SK-N-SH (cell line): ENCODE measurements around the gene GRM7. TPM values are rescaled to one million over a fixed set of nuclear protein-coding genes. Genes with fewer than 3 reads are reported as not detected.

Experiments
- CTCF ChIA-PET: fragments of 300-600, 350-600 bp; formaldehyde crosslinking; extraction: SDS; loops from one replicate; lab custom pipeline; 2021; lab: Yijun Ruan, JAX
- POLR2A ChIA-PET: fragments of 350-600 bp; sonication (Branson Sonifier 250); formaldehyde crosslinking; extraction: SDS; loops from one replicate; lab custom pipeline; 2020; ENCODE audit warnings: antibody characterized with exemption, inconsistent platforms; lab: Yijun Ruan, JAX
- DNase-seq: peaks from one replicate; pipeline ENCODE4 v3.0.0; 2012
- H2AFZ ChIP-seq: fragments of 200-600 bp; sonication (generic); 2 replicates; pipeline ENCODE4 v1.8.1; 2016; ENCODE audit warnings: antibody characterized with exemption, mild to moderate bottlenecking, low read depth
- H3F3A ChIP-seq: fragments of 200-600 bp; sonication (generic); replicated peaks from 2 replicates; pipeline ENCODE3; 2016; ENCODE audit warnings: antibody characterized with exemption, mild to moderate bottlenecking; ENCODE audit not compliant: insufficient read depth
- H3K27ac ChIP-seq, 2 experiments: fragments of 200-500 bp in 1 of 2; fragments of 200-600 bp in 1 of 2; sonication (Bioruptor generic) in 1 of 2; sonication (generic), shearing (Covaris generic) in 1 of 2; 2 replicates each; pipeline versions ENCODE4 v1.5.1 to v1.6.1; 2014 to 2016; ENCODE audit warnings: low read depth in 2 of 2, inconsistent platforms in 1 of 2, low read length in 1 of 2, mild to moderate bottlenecking in 1 of 2, mixed read lengths in 1 of 2
- H3K27me3 ChIP-seq: fragments of 200-600 bp; sonication (generic), shearing (Covaris generic); 2 replicates; pipeline ENCODE4 v1.6.1; 2016; ENCODE audit warnings: mixed run types; ENCODE audit not compliant: insufficient read depth
- H3K36me3 ChIP-seq, 2 experiments: fragments of 200-500 bp in 1 of 2; fragments of 200-600 bp in 1 of 2; sonication (Bioruptor generic) in 1 of 2; sonication (generic) in 1 of 2; replicated peaks in 1 of 2; 2 replicates each; pipeline versions ENCODE3 to v1.5.1; 2014 to 2016; ENCODE audit warnings: low read length in 1 of 2, mild to moderate bottlenecking in 1 of 2; ENCODE audit not compliant: insufficient read depth in 2 of 2, control insufficient read depth in 1 of 2
- H3K4me1 ChIP-seq, 2 experiments: fragments of 200-500 bp in 1 of 2; fragments of 200-600 bp in 1 of 2; sonication (Bioruptor generic) in 1 of 2; sonication (generic), shearing (Covaris generic) in 1 of 2; 2 replicates each; pipeline versions ENCODE4 v1.5.1 to v1.6.1; 2014 to 2016; ENCODE audit warnings: low read depth in 1 of 2, low read length in 1 of 2, mixed run types in 1 of 2; ENCODE audit not compliant: insufficient read depth in 2 of 2, control insufficient read depth in 1 of 2
- H3K4me2 ChIP-seq: fragments of 200-600 bp; sonication (generic), shearing (Covaris generic); 2 replicates; pipeline ENCODE4 v1.6.1; 2017; ENCODE audit warnings: mixed run types
- H3K4me3 ChIP-seq, 2 experiments: fragments of 200-500 bp in 1 of 2; fragments of 200-600 bp in 1 of 2; sonication (Bioruptor generic) in 1 of 2; sonication (generic), shearing (Covaris generic) in 1 of 2; 2 replicates each; pipeline versions ENCODE4 v1.5.1 to v1.8.1; 2014 to 2016; ENCODE audit warnings: low read depth in 2 of 2, inconsistent platforms in 1 of 2, low read length in 1 of 2, mild to moderate bottlenecking in 1 of 2, mixed read lengths in 1 of 2, moderate library complexity in 1 of 2
- H3K79me2 ChIP-seq: fragments of 200-600 bp; sonication (generic); 2 replicates; pipeline ENCODE4 v1.8.1; 2017; ENCODE audit warnings: mild to moderate bottlenecking; ENCODE audit not compliant: insufficient read depth
- H3K9ac ChIP-seq: fragments of 200-600 bp; sonication (generic); 2 replicates; pipeline ENCODE4 v1.6.1; 2017; ENCODE audit warnings: mixed run types
- H3K9me2 ChIP-seq: fragments of 200-600 bp; sonication (generic); 2 replicates; pipeline ENCODE4 v1.6.1; 2017; ENCODE audit warnings: mixed run types
- H3K9me3 ChIP-seq: fragments of 200-600 bp; sonication (generic); 2 replicates; pipeline ENCODE4 v1.6.1; 2017; ENCODE audit warnings: mixed run types, mild to moderate bottlenecking, moderate library complexity
- H4K20me1 ChIP-seq: fragments of 200-600 bp; sonication (generic); 2 replicates; pipeline ENCODE4 v1.6.1; 2017; ENCODE audit warnings: mild to moderate bottlenecking, mixed run types; ENCODE audit not compliant: insufficient read depth
- ELF1 ChIP-seq: IDR thresholded peaks from 2 replicates; pipeline ENCODE4 v1.4.0; 2012
- EP300 ChIP-seq, 2 experiments: IDR thresholded peaks; 2 replicates each; pipeline versions ENCODE4 v1.4.0 to v1.6.1; 2012; ENCODE audit warnings: borderline replicate concordance in 1 of 2, low read depth in 1 of 2, low read length in 1 of 2
- FOSL2 ChIP-seq: IDR thresholded peaks from 2 replicates; pipeline ENCODE4 v1.4.0; 2012; ENCODE audit warnings: low read depth, mild to moderate bottlenecking, moderate library complexity, borderline replicate concordance
- FOXJ3 ChIP-seq: sonication (generic); formaldehyde crosslinking; IDR thresholded peaks from 2 replicates; pipeline ENCODE4 v1.5.1; 2020; ENCODE audit warnings: mild to moderate bottlenecking, missing genetic modification reagents
- FOXM1 ChIP-seq: IDR thresholded peaks from 2 replicates; pipeline ENCODE4 v1.4.0; 2012; ENCODE audit warnings: low read depth, mild to moderate bottlenecking
- GATA2 ChIP-seq: sonication (generic); formaldehyde crosslinking; IDR thresholded peaks from 2 replicates; pipeline ENCODE4 v1.5.0; 2020; ENCODE audit warnings: mild to moderate bottlenecking, missing genetic modification reagents
- JUND ChIP-seq: IDR thresholded peaks from 2 replicates; pipeline ENCODE4 v1.4.0; 2012
- NFIC ChIP-seq: IDR thresholded peaks from 2 replicates; pipeline ENCODE4 v1.4.0; 2012; ENCODE audit warnings: borderline replicate concordance
- NRF1 ChIP-seq: IDR thresholded peaks from 2 replicates; pipeline ENCODE4 v1.6.1; 2012; ENCODE audit warnings: low read depth, mild to moderate bottlenecking, low read length
- PBX3 ChIP-seq: IDR thresholded peaks from 2 replicates; pipeline ENCODE4; 2012
- RAD21 ChIP-seq: IDR thresholded peaks from 2 replicates; pipeline ENCODE4 v1.6.1; 2012; ENCODE audit warnings: mild to moderate bottlenecking, low read length
- RFX5 ChIP-seq: IDR thresholded peaks from 2 replicates; pipeline ENCODE4 v1.6.1; 2012; ENCODE audit warnings: mild to moderate bottlenecking, improper control_type of control experiment, low read length
- RXRA ChIP-seq: IDR thresholded peaks from 2 replicates; pipeline ENCODE4 v1.4.0; 2012; ENCODE audit warnings: low read depth, mild to moderate bottlenecking, borderline replicate concordance
- SMC3 ChIP-seq: IDR thresholded peaks from 2 replicates; pipeline ENCODE4 v1.6.1; 2012; ENCODE audit warnings: low read depth, low read length, improper control_type of control experiment
- YY1 ChIP-seq: IDR thresholded peaks from 2 replicates; pipeline ENCODE4 v1.4.0; 2012; ENCODE audit warnings: low read depth, mild to moderate bottlenecking
- ZBTB33 ChIP-seq: IDR thresholded peaks from 2 replicates; pipeline ENCODE4 v1.4.0; 2012; ENCODE audit warnings: low read depth, borderline replicate concordance
- WGBS: methylation state at CpG from one replicate; pipeline ENCODE4 v1.1.6; 2017; ENCODE audit warnings: low lambda C conversion rate; 5-methylcytosine and 5-hydroxymethylcytosine counted together
- polyA plus RNA-seq, 3 experiments: library from polyadenylated mRNA; depleted of rRNA; stranded (reverse); fragments of >200 nt; gene quantifications; 2 replicates each; pipeline ENCODE4 v1.2.3, GENCODE V29; 2012
- TF ChIP-seq, protein P1 (sequence below): fragments of 200-600 bp; sonication (generic); IDR thresholded peaks from 2 replicates; pipeline ENCODE4 v1.6.1; 2017; ENCODE audit warnings: antibody characterized with exemption, mild to moderate bottlenecking, moderate library complexity
- TF ChIP-seq, protein P2 (sequence below): IDR thresholded peaks from 2 replicates; pipeline ENCODE4 v1.4.0; 2012; ENCODE audit warnings: low read depth
- TF ChIP-seq, protein P3 (sequence below): IDR thresholded peaks from 2 replicates; pipeline ENCODE4 v1.4.0; 2012; ENCODE audit warnings: low read depth, borderline replicate concordance
- TF ChIP-seq, protein P4 (sequence below): IDR thresholded peaks from 2 replicates; pipeline ENCODE4 v1.6.1; 2012; ENCODE audit warnings: mild to moderate bottlenecking, low read depth, low read length, moderate library complexity

GRM7 gene
- polyA plus RNA-seq, 1 of the 3 experiments (the other 2 are of a cell fraction), result 0.03 TPM

GRCh38 chr3:7204848-7205156, 343.9 kb downstream of the GRM7 start (continued):
- TF ChIP-seq, protein P1, sequence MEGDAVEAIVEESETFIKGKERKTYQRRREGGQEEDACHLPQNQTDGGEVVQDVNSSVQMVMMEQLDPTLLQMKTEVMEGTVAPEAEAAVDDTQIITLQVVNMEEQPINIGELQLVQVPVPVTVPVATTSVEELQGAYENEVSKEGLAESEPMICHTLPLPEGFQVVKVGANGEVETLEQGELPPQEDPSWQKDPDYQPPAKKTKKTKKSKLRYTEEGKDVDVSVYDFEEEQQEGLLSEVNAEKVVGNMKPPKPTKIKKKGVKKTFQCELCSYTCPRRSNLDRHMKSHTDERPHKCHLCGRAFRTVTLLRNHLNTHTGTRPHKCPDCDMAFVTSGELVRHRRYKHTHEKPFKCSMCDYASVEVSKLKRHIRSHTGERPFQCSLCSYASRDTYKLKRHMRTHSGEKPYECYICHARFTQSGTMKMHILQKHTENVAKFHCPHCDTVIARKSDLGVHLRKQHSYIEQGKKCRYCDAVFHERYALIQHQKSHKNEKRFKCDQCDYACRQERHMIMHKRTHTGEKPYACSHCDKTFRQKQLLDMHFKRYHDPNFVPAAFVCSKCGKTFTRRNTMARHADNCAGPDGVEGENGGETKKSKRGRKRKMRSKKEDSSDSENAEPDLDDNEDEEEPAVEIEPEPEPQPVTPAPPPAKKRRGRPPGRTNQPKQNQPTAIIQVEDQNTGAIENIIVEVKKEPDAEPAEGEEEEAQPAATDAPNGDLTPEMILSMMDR, result no peak
- TF ChIP-seq YY1 (no peak), RXRA (no peak), NRF1 (no peak), FOSL2 (no peak), ZBTB33 (no peak), ELF1 (no peak)
- TF ChIP-seq, protein P2, sequence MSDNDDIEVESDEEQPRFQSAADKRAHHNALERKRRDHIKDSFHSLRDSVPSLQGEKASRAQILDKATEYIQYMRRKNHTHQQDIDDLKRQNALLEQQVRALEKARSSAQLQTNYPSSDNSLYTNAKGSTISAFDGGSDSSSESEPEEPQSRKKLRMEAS, result no peak

DNA sequence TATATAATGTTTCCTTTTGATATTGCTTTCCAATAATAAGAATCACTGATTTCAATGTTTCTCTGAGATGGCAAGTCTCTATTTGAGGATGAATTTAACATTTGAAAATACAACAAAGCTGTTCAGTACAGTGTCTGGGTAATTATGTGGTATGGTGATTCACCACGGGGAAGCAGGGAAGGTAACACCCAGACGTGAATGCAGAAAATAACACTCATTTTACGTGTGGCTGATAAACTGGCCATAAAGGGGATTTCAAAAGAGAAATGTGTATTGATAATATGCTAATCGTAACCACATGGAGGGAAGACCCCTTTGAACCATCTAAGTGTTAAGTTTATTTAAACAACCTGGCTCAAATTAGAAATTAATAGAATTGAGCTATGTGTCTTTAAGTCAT, 344.6 kb downstream of the GRM7 start:
- no peaks in the 10 kb centered on the region for H4K20me1 ChIP-seq
- H3K4me3 ChIP-seq, result no peak overlapping the region
- H2AFZ ChIP-seq, result no peak overlapping the region
- H3K9me3 ChIP-seq, result no peaks in the 10 kb centered on the region
- no peak overlapping the region for H3K9ac ChIP-seq
- H3K36me3 ChIP-seq, result no peaks in the 10 kb centered on the region
- H3F3A ChIP-seq, result no peaks in the 10 kb centered on the region
- H3K9me2 ChIP-seq, result no peaks in the 10 kb centered on the region
- no peaks in the 10 kb centered on the region; a peak in 2 of 4 replicates for H3K4me1 ChIP-seq
- no peaks in the 10 kb centered on the region for H3K27me3 ChIP-seq
- no peak overlapping the region for H3K27ac ChIP-seq
- 42% methylated on average over 4 of the region's 4 CpGs for WGBS
- no peak overlapping the region for H3K4me2 ChIP-seq
- no peak for DNase-seq
- ChIA-PET POLR2A (no interaction called here), CTCF (no interaction called here)
- H3K79me2 ChIP-seq, result no peaks in the 10 kb centered on the region
- TF ChIP-seq RAD21 (no peak), FOXJ3 (no peak), RXRA (no peak), NFIC (no peak), FOXM1 (no peak), GATA2 (no peak), FOSL2 (no peak), RFX5 (no peak), JUND (no peak), EP300 (IDR thresholded peaks at IDR 0.05; ENCODE audit: borderline replicate concordance in 1 of 2, low read depth in 1 of 2, low read length in 1 of 2) (no peak), YY1 (no peak), SMC3 (no peak), PBX3 (no peak), ZBTB33 (no peak), ELF1 (no peak)
- TF ChIP-seq, protein P3, sequence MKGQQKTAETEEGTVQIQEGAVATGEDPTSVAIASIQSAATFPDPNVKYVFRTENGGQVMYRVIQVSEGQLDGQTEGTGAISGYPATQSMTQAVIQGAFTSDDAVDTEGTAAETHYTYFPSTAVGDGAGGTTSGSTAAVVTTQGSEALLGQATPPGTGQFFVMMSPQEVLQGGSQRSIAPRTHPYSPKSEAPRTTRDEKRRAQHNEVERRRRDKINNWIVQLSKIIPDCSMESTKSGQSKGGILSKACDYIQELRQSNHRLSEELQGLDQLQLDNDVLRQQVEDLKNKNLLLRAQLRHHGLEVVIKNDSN, result no peak
- TF ChIP-seq, protein P4, sequence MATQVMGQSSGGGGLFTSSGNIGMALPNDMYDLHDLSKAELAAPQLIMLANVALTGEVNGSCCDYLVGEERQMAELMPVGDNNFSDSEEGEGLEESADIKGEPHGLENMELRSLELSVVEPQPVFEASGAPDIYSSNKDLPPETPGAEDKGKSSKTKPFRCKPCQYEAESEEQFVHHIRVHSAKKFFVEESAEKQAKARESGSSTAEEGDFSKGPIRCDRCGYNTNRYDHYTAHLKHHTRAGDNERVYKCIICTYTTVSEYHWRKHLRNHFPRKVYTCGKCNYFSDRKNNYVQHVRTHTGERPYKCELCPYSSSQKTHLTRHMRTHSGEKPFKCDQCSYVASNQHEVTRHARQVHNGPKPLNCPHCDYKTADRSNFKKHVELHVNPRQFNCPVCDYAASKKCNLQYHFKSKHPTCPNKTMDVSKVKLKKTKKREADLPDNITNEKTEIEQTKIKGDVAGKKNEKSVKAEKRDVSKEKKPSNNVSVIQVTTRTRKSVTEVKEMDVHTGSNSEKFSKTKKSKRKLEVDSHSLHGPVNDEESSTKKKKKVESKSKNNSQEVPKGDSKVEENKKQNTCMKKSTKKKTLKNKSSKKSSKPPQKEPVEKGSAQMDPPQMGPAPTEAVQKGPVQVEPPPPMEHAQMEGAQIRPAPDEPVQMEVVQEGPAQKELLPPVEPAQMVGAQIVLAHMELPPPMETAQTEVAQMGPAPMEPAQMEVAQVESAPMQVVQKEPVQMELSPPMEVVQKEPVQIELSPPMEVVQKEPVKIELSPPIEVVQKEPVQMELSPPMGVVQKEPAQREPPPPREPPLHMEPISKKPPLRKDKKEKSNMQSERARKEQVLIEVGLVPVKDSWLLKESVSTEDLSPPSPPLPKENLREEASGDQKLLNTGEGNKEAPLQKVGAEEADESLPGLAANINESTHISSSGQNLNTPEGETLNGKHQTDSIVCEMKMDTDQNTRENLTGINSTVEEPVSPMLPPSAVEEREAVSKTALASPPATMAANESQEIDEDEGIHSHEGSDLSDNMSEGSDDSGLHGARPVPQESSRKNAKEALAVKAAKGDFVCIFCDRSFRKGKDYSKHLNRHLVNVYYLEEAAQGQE, result no peak
